Measurements from ENCODE around the gene XYLT1.

The XYLT1 gene

GRCh38 chr16:17353561-17353960 is 117.2 kb downstream of the XYLT1 start:
- Mint-ChIP-seq H3K4me3 (no peak overlapping the region), H3K27me3 (no peaks in the 10 kb centered on the region), H3K9me3 (no peaks in the 10 kb centered on the region), H3K27ac (no peak overlapping the region), H3K36me3 (ENCODE audit: low read depth) (peaks cover 15% of the 10 kb centered on the region), H3K4me1 (ENCODE audit: low read depth) (peaks cover 31% of the 10 kb centered on the region)

GRCh38 chr16:17351441-17352035 is 119.2 kb downstream of the XYLT1 start:
- Mint-ChIP-seq H3K9me3 (no peaks in the 10 kb centered on the region), H3K4me1 (ENCODE audit: low read depth) (peaks cover 40% of the 10 kb centered on the region), H3K4me3 (no peak overlapping the region), H3K27me3 (no peaks in the 10 kb centered on the region), H3K36me3 (ENCODE audit: low read depth) (peaks cover 4% of the 10 kb centered on the region), H3K27ac (no peak overlapping the region)

GRCh38 chr16:17350207-17350606 is 120.6 kb downstream of the XYLT1 start:
- H3K4me3 Mint-ChIP-seq = no peak overlapping the region
- H3K27ac Mint-ChIP-seq = no peak overlapping the region
- peaks cover 4% of the 10 kb centered on the region for H3K36me3 Mint-ChIP-seq (ENCODE audit: low read depth)
- peaks cover 50% of the 10 kb centered on the region for H3K4me1 Mint-ChIP-seq (ENCODE audit: low read depth)
- H3K9me3 Mint-ChIP-seq = no peaks in the 10 kb centered on the region
- H3K27me3 Mint-ChIP-seq = no peaks in the 10 kb centered on the region

GRCh38 chr16:17348826-17349225 is 121.9 kb downstream of the XYLT1 start:
- Mint-ChIP-seq H3K27me3 (no peaks in the 10 kb centered on the region), H3K27ac (peak overlapping the region; percentile 24)

GRCh38 chr16:17348042-17348783 is 122.5 kb downstream of the XYLT1 start:
- Mint-ChIP-seq H3K9me3 (no peaks in the 10 kb centered on the region), H3K4me3 (no peak overlapping the region)

More at GRCh38 chr16:17348826-17349225, 121.9 kb downstream of the XYLT1 start:
- peaks cover 62% of the 10 kb centered on the region for H3K4me1 Mint-ChIP-seq (ENCODE audit: low read depth)
- no peak overlapping the region for H3K4me3 Mint-ChIP-seq
- H3K9me3 Mint-ChIP-seq = no peaks in the 10 kb centered on the region
- H3K36me3 Mint-ChIP-seq (ENCODE audit: low read depth) = peaks cover 4% of the 10 kb centered on the region

GRCh38 chr16:17347624-17348023 is 123.1 kb downstream of the XYLT1 start:
- Mint-ChIP-seq H3K27ac (peak overlapping the region; percentile 87), H3K36me3 (ENCODE audit: low read depth) (no peaks in the 10 kb centered on the region), H3K9me3 (no peaks in the 10 kb centered on the region), H3K4me1 (ENCODE audit: low read depth) (peaks cover 72% of the 10 kb centered on the region), H3K4me3 (no peak overlapping the region), H3K27me3 (no peaks in the 10 kb centered on the region)

More at GRCh38 chr16:17348042-17348783, 122.5 kb downstream of the XYLT1 start:
- peak overlapping the region; percentile 87 for H3K27ac Mint-ChIP-seq
- peaks cover 68% of the 10 kb centered on the region for H3K4me1 Mint-ChIP-seq (ENCODE audit: low read depth)
- H3K36me3 Mint-ChIP-seq (ENCODE audit: low read depth) = no peaks in the 10 kb centered on the region
- no peaks in the 10 kb centered on the region for H3K27me3 Mint-ChIP-seq

- Mint-ChIP-seq H3K27me3 (no peaks in the 10 kb centered on the region), H3K4me3 (peak overlapping the region; percentile 61), H3K4me1 (ENCODE audit: low read depth) (peaks cover 73% of the 10 kb centered on the region), H3K36me3 (ENCODE audit: low read depth) (no peaks in the 10 kb centered on the region), H3K27ac (peak overlapping the region; percentile 87), H3K9me3 (no peaks in the 10 kb centered on the region)
These were observed 123.9 kb downstream of the XYLT1 start for GRCh38 chr16:17346621-17347569.

GRCh38 chr16:17345043-17345442 is 125.7 kb downstream of the XYLT1 start:
- Mint-ChIP-seq H3K4me3 (no peak overlapping the region), H3K27ac (peak overlapping the region; percentile 69)

GRCh38 chr16:17343728-17344127 is 127.0 kb downstream of the XYLT1 start:
- Mint-ChIP-seq H3K9me3 (no peaks in the 10 kb centered on the region), H3K27me3 (no peaks in the 10 kb centered on the region), H3K36me3 (ENCODE audit: low read depth) (no peaks in the 10 kb centered on the region), H3K4me1 (ENCODE audit: low read depth) (peaks cover 84% of the 10 kb centered on the region), H3K27ac (peak overlapping the region; percentile 59), H3K4me3 (peak overlapping the region; percentile 55)

More at GRCh38 chr16:17345043-17345442, 125.7 kb downstream of the XYLT1 start:
- peaks cover 86% of the 10 kb centered on the region for H3K4me1 Mint-ChIP-seq (ENCODE audit: low read depth)
- H3K36me3 Mint-ChIP-seq (ENCODE audit: low read depth) = no peaks in the 10 kb centered on the region
- no peaks in the 10 kb centered on the region for H3K27me3 Mint-ChIP-seq
- no peaks in the 10 kb centered on the region for H3K9me3 Mint-ChIP-seq

GRCh38 chr16:17343028-17343427 is 127.7 kb downstream of the XYLT1 start:
- H3K4me3 Mint-ChIP-seq = peak overlapping the region; percentile 27
- H3K36me3 Mint-ChIP-seq (ENCODE audit: low read depth) = no peaks in the 10 kb centered on the region
- peaks cover 79% of the 10 kb centered on the region for H3K4me1 Mint-ChIP-seq (ENCODE audit: low read depth)

GRCh38 chr16:17342031-17342430 is 128.7 kb downstream of the XYLT1 start:
- H3K27ac Mint-ChIP-seq = peak overlapping the region; percentile 66
- no peaks in the 10 kb centered on the region for H3K36me3 Mint-ChIP-seq (ENCODE audit: low read depth)
- H3K4me3 Mint-ChIP-seq = peak overlapping the region; percentile 28
- no peaks in the 10 kb centered on the region for H3K9me3 Mint-ChIP-seq
- peaks cover 70% of the 10 kb centered on the region for H3K4me1 Mint-ChIP-seq (ENCODE audit: low read depth)
- no peaks in the 10 kb centered on the region for H3K27me3 Mint-ChIP-seq

More at GRCh38 chr16:17343028-17343427, 127.7 kb downstream of the XYLT1 start:
- Mint-ChIP-seq H3K9me3 (no peaks in the 10 kb centered on the region), H3K27me3 (no peaks in the 10 kb centered on the region), H3K27ac (peak overlapping the region; percentile 59)

- H3K4me1 Mint-ChIP-seq (ENCODE audit: low read depth) = peaks cover 58% of the 10 kb centered on the region
- H3K27ac Mint-ChIP-seq = peak overlapping the region; percentile 23
- no peaks in the 10 kb centered on the region for H3K27me3 Mint-ChIP-seq
- H3K9me3 Mint-ChIP-seq = no peaks in the 10 kb centered on the region
- peak overlapping the region; percentile 6 for H3K4me3 Mint-ChIP-seq
- H3K36me3 Mint-ChIP-seq (ENCODE audit: low read depth) = no peaks in the 10 kb centered on the region
These were observed 130.0 kb downstream of the XYLT1 start for GRCh38 chr16:17340804-17341203.

- Mint-ChIP-seq H3K4me3 (no peak overlapping the region), H3K9me3 (no peaks in the 10 kb centered on the region), H3K27ac (peak overlapping the region; percentile 27), H3K27me3 (no peaks in the 10 kb centered on the region), H3K4me1 (ENCODE audit: low read depth) (peaks cover 53% of the 10 kb centered on the region), H3K36me3 (ENCODE audit: low read depth) (no peaks in the 10 kb centered on the region)
These were observed 130.8 kb downstream of the XYLT1 start for GRCh38 chr16:17339764-17340541.

GRCh38 chr16:17338244-17338643 is 132.5 kb downstream of the XYLT1 start:
- Mint-ChIP-seq H3K4me3 (no peak overlapping the region), H3K9me3 (no peaks in the 10 kb centered on the region), H3K4me1 (ENCODE audit: low read depth) (peaks cover 37% of the 10 kb centered on the region), H3K36me3 (ENCODE audit: low read depth) (no peaks in the 10 kb centered on the region), H3K27ac (no peak overlapping the region), H3K27me3 (no peaks in the 10 kb centered on the region)

All from stimulated activated naive CD8-positive, alpha-beta T cell treated with anti-CD3 and anti-CD28 coated beads, Interleukin-15, Interleukin-2, amounts not matched to agents 100 ng/mL and 50 ng/mL, for 24 hours (primary cell).